ENCODE results near the gene ZFAND3. TPM values are rescaled to one million over a fixed set of nuclear protein-coding genes. Genes with fewer than 3 reads are reported as not detected.

ZFAND3 gene
- total and polyA plus RNA-seq, 2 donors (not counting 3 experiments of a cell fraction or from before 2014, with no cell fraction given), result 15.4 to 54.2 TPM

DNA sequence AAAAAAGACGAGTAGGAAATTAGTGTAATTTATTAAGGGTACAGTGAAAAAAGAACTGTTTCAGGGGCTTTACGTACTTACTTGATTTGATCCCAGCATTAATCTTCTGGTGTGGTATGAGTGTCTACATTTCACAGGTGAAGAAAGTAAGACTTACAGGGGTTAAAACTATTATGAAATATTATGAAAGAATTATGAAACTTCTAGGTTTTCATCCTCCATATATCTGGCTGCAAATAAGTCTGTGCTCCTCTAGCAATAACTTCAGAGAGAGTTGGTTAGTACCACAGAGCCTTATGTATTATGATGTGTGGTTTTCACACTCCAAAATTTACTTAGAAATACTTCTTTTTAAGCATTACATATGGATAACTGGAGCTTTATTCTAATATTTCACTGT lies 41.9 kb downstream of the ZFAND3 start:
- no peak overlapping the region for H3K4me3 ChIP-seq (replicated peaks in 1 of 3; ENCODE audit: insufficient read depth in 1 of 3, low read depth in 1 of 3, low read length in 3 of 3)
- H3K4me2 ChIP-seq (ENCODE audit: insufficient read depth, low read length), result no peak overlapping the region
- ChIA-PET POLR2A (no interaction called here), CTCF (interaction anchor here (0.9 to 1.6 kb wide), 3 partner anchors 13 to 71 kb away, joined by 3 to 6 read pairs (median 3); no protein-coding TSS in a partner anchor)
- peaks cover 3% of the 10 kb centered on the region for H3K4me1 ChIP-seq (ENCODE audit: control insufficient read depth, extremely low read depth, insufficient read depth, low read length)
- H3K27me3 ChIP-seq (ENCODE audit: control insufficient read depth in 2 of 2, insufficient read depth in 2 of 2, low read length in 2 of 2), result no peaks in the 10 kb centered on the region
- H3K36me3 ChIP-seq (ENCODE audit: control insufficient read depth in 2 of 2, extremely low read depth in 1 of 2, insufficient read depth in 2 of 2, low read length in 2 of 2), result no peaks in the 10 kb centered on the region
- H3K9ac ChIP-seq (replicated peaks; ENCODE audit: extremely low read depth, insufficient read depth, low read length), result no peak overlapping the region
- H3K9me1 ChIP-seq (replicated peaks; ENCODE audit: control insufficient read depth, extremely low read depth, insufficient read depth, low read length), result no peaks in the 10 kb centered on the region
- intact Hi-C loops (cut with micrococcal nuclease) (loop anchor here (2.0 kb wide), 1 partner anchor 41 kb away; no protein-coding TSS in a partner anchor), dilution Hi-C loops (cut with MboI; ENCODE audit: extremely low pct_ligation_motif_present, low sequenced_read_pairs) (no loop called here)
- H3K79me2 ChIP-seq (ENCODE audit: control insufficient read depth, insufficient read depth, low read length), result peaks cover 88% of the 10 kb centered on the region
- no TSS peak for BruUV-seq (replicated peaks)
- no peak for TF ChIP-seq GATA2 (IDR thresholded peaks at IDR 0.05; ENCODE audit: insufficient read depth, insufficient read length, low read depth, low read length)
- TF ChIP-seq MYC (IDR thresholded peaks at IDR 0.05; ENCODE audit: low read depth, low read length), result no peak
- no peak for TF ChIP-seq JUN (IDR thresholded peaks at IDR 0.05; ENCODE audit: borderline replicate concordance, insufficient read depth, insufficient read length, low read depth)
- no peak for TF ChIP-seq POLR2AphosphoS5 (IDR thresholded peaks at IDR 0.05; ENCODE audit: insufficient read depth, low read depth, low read length)
- TF ChIP-seq EZH2 (IDR thresholded peaks at IDR 0.05; ENCODE audit: borderline replicate concordance, low read depth, low read length, severe bottlenecking), result no peak
- TF ChIP-seq FOS (IDR thresholded peaks at IDR 0.05; ENCODE audit: borderline replicate concordance, insufficient read depth, low read length), result no peak
- no peak for TF ChIP-seq MAX (IDR thresholded peaks at IDR 0.05; ENCODE audit: insufficient read depth, insufficient read length)
- no peak for TF ChIP-seq POLR2A (IDR thresholded peaks at IDR 0.05; ENCODE audit: low read depth, low read length)
- TF ChIP-seq, protein P1, sequence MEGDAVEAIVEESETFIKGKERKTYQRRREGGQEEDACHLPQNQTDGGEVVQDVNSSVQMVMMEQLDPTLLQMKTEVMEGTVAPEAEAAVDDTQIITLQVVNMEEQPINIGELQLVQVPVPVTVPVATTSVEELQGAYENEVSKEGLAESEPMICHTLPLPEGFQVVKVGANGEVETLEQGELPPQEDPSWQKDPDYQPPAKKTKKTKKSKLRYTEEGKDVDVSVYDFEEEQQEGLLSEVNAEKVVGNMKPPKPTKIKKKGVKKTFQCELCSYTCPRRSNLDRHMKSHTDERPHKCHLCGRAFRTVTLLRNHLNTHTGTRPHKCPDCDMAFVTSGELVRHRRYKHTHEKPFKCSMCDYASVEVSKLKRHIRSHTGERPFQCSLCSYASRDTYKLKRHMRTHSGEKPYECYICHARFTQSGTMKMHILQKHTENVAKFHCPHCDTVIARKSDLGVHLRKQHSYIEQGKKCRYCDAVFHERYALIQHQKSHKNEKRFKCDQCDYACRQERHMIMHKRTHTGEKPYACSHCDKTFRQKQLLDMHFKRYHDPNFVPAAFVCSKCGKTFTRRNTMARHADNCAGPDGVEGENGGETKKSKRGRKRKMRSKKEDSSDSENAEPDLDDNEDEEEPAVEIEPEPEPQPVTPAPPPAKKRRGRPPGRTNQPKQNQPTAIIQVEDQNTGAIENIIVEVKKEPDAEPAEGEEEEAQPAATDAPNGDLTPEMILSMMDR (IDR thresholded peaks at IDR 0.05; ENCODE audit: extremely low read depth in 1 of 2, insufficient read depth in 1 of 2, low read depth in 1 of 2, low read length in 2 of 2), result no peak
- no peak overlapping the region for H2AFZ ChIP-seq (ENCODE audit: low read depth, low read length)
- no peak for DNase-seq (ENCODE audit: low read depth, low spot score)
- FAIRE-seq, result no peak
- H3K9me3 ChIP-seq (replicated peaks; ENCODE audit: control insufficient read depth, insufficient read depth, low read length), result no peaks in the 10 kb centered on the region
- no peak overlapping the region for H3K27ac ChIP-seq (ENCODE audit: insufficient read depth, low read depth, low read length)
- peaks cover 9% of the 10 kb centered on the region for H4K20me1 ChIP-seq (replicated peaks; ENCODE audit: control insufficient read depth, extremely low read depth, insufficient read depth, low read length)
